ENCODE results near the gene PSMD14.

PSMD14 gene

DNA sequence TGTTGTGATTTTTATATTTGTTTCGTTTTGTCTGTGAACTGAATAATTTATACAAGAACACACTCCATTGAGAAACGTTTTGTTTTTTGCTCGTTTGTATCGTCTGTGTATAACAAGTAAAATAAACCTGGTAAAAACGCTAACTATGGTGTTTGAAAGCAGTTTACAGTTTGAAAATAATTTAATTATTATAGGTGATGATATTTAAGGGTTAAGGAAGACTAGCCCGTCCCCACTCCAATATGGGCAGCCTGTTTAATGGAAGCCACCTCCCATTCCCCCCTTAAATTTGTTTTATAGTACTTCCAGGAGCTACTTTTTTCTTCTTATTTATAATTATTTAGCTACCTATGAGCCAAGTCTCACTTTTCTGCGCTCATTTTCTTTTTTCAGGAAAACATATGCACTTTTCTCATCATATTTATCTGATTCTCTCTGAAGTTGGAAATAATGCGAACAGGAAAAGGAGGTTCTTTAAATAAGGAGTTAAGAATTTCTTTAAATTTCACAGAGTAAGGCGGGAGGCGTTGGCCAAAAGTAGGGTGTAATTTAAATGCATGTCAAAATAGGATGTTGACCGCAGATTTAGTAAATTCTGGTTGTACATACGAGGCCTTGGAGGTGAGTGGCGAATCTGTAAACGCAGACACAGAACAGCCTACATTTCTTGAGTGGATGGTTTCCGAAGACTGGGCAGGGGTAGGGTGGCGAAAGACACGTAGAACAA, 117.7 kb downstream of the PSMD14 start:
- H3K9me3 ChIP-seq (ENCODE audit: control insufficient read depth, insufficient read depth, low read length): no peaks in the 10 kb centered on the region
- peaks cover 81% of the 10 kb centered on the region for H3K27me3 ChIP-seq (ENCODE audit: control insufficient read depth, insufficient read depth, low read length)

DNA sequence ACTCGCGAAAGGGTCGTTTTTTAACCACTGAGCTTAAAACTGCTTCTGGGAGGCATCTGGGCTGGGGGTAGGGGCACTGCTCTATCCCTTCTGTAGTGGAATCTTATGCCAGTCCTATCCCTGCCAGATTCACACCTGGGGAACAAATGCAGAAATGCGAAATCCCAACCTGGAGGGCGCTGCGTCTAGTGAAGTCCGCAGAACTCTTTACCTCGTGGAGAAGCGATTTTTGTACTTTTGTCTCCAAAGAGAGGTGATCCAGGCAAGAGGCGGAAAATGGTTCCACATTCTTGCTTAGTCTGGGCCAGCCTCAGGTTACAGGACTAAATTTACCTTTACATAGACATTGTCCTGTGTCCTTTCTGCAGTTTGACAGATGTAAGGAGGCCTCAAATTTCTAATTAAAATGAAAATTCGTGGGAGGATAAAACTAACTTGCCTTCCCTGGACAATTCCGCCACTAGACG, 118.3 kb downstream of the PSMD14 start:
- Histone ChIP-seq H3K9me3 (ENCODE audit: control insufficient read depth, insufficient read depth, low read length) (no peaks in the 10 kb centered on the region), H3K27ac (ENCODE audit: low read length) (no peak overlapping the region), H3K4me3 (ENCODE audit: low read length) (no peak overlapping the region), H3K4me1 (ENCODE audit: control insufficient read depth, insufficient read depth, low read length) (0 out of 2 replicates have a peak, but pooled peaks cover 1% of the 10 kb centered on the region), H3K27me3 (ENCODE audit: control insufficient read depth, insufficient read depth, low read length) (peaks cover 75% of the 10 kb centered on the region), H3K36me3 (ENCODE audit: control insufficient read depth, insufficient read depth, low read length) (no peaks in the 10 kb centered on the region)
- no peak for DNase-seq (ENCODE audit: low read depth, low spot score)
- no CpG with 5 or more reads among the region's 13 CpGs for WGBS (ENCODE audit: insufficient coverage, insufficient read length)

More for the DNA sequence above, 117.7 kb downstream of the PSMD14 start:
- Histone ChIP-seq H3K4me1 (ENCODE audit: control insufficient read depth, insufficient read depth, low read length) (0 out of 2 replicates have a peak, but pooled peaks cover 1% of the 10 kb centered on the region), H3K36me3 (ENCODE audit: control insufficient read depth, insufficient read depth, low read length) (no peaks in the 10 kb centered on the region), H3K27ac (ENCODE audit: low read length) (no peak overlapping the region), H3K4me3 (ENCODE audit: low read length) (no peak overlapping the region)
- no peak for DNase-seq (ENCODE audit: low read depth, low spot score)
- 100% methylated on average over 1 of the region's 17 CpGs for WGBS (ENCODE audit: insufficient coverage, insufficient read length)

DNA sequence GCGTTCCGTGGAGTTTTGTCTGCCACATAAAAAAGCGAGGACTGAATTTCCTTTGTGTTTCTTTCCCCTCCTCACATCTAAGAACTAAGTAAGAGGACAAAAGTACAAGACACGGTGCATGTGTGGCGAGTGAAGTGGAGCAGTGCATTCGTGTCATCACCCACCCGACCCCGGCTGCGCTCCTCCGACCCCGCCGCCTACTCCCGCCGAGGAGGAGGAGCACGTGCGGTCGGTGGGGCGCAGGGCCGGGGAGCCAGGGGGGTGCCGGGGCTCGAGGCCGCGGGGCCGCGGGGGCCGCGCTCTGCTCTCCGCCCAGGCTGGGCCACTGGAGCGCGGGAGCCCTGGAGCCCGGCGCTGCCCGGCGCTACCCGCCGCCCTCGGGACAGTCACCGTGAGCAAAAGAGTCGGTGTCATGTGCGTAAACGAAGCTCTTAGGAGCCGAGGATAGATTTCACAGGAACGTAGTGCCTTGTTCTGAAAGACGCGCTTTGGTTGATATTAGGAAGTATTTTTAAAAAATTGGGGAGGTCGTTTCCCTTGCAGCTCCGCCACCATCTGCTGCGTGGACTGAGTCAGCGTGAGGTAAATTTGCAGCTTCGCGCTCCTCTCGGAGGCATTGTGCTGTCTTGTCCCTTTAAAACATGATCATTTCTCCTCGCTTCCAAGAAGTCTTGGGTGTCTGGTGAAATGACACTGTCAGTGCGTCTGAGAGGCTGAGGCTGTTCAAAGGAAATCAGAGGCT, 118.9 kb downstream of the PSMD14 start:
- no peak overlapping the region; the same call in 1 of the 2 replicates for H3K4me3 ChIP-seq (ENCODE audit: low read length)

DNA sequence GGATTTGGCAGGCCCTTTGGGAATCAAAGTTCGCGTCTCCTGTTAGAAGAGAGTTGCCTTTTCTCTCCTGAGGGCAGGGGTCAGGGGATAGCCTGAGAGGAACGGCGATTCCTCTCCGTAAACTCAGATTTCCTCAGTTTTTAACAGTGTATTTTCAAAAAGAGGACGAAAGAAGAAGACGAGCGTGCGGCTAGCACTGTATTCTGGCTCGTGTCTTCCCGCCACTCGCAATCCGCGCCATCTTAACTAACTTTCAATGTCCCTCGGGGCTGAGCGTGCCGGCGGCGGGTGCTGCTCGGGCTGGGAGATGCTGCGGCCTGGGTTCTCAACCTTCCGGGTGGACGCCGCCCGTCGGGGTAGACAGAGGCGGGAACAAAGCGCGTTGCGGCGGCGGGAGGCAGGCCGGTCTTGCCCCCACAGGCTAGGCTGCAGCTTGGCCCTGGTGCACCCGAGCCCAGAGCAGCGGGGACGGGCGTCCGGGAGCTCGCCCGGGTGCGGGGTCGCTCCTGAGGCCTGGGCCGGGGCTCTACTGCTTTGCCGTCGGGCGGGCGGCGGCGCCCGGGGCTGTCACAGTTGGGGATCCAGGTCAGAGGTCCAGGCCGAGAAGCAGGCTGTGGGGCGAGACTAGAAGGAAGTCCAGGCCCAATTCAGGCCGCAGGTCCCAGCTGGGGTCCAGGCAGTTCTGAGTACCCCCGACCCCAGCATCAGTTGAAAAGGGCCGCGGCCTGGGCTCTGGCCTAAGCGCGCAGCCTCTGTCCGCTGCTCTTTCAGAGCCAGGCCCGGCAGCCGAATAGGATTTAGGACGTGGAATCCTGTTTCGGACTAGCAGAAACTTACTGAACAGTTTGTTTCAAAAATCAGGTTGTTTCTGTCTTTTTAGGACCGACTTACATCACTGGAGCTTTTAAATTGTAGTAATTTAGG, 119.7 kb downstream of the PSMD14 start:
- peaks cover 61% of the 10 kb centered on the region for H3K27me3 ChIP-seq (ENCODE audit: control insufficient read depth, insufficient read depth, low read length)
- H3K36me3 ChIP-seq (ENCODE audit: control insufficient read depth, insufficient read depth, low read length): no peaks in the 10 kb centered on the region
- no peak for DNase-seq (ENCODE audit: low read depth, low spot score)
- no CpG with 5 or more reads among the region's 64 CpGs for WGBS (ENCODE audit: insufficient coverage, insufficient read length)
- no peaks in the 10 kb centered on the region for H3K9me3 ChIP-seq (ENCODE audit: control insufficient read depth, insufficient read depth, low read length)
- H3K27ac ChIP-seq (ENCODE audit: low read length): no peak overlapping the region
- H3K4me1 ChIP-seq (ENCODE audit: control insufficient read depth, insufficient read depth, low read length): 0 out of 2 replicates have a peak, but pooled peaks cover 1% of the 10 kb centered on the region
- peak overlapping the region; percentile 28 for H3K4me3 ChIP-seq (ENCODE audit: low read length)

More for the DNA sequence above, 118.9 kb downstream of the PSMD14 start:
- H3K36me3 ChIP-seq (ENCODE audit: control insufficient read depth, insufficient read depth, low read length): no peaks in the 10 kb centered on the region
- H3K4me1 ChIP-seq (ENCODE audit: control insufficient read depth, insufficient read depth, low read length): 0 out of 2 replicates have a peak, but pooled peaks cover 1% of the 10 kb centered on the region
- H3K27me3 ChIP-seq (ENCODE audit: control insufficient read depth, insufficient read depth, low read length): peaks cover 69% of the 10 kb centered on the region
- no peaks in the 10 kb centered on the region for H3K9me3 ChIP-seq (ENCODE audit: control insufficient read depth, insufficient read depth, low read length)
- WGBS (ENCODE audit: insufficient coverage, insufficient read length): no CpG with 5 or more reads among the region's 54 CpGs
- H3K27ac ChIP-seq (ENCODE audit: low read length): no peak overlapping the region
- DNase-seq (ENCODE audit: low read depth, low spot score): no peak

DNA sequence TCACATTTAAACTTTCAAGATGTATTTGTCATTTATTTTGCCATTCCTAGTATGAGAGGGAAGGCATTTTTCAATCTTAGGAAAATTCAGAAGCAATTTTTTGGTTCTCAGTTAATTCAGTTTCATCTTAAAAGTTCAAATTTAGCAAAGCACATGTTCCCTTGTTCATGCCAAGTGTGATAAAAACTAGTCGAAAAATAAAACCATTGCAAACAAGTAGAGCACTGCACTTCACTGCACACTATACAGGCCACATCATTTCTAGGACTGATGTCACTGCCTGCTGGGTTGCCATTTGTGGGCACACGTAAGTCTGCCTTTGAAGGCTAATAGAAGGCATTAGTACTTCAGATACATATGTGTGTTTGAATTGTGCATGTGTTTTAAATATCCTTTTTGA, 122.2 kb downstream of the PSMD14 start:
- DNase-seq (ENCODE audit: low read depth, low spot score): no peak
- Histone ChIP-seq H3K9me3 (ENCODE audit: control insufficient read depth, insufficient read depth, low read length) (no peaks in the 10 kb centered on the region), H3K4me1 (ENCODE audit: control insufficient read depth, insufficient read depth, low read length) (no peaks in the 10 kb centered on the region), H3K27ac (ENCODE audit: low read length) (no peak overlapping the region), H3K36me3 (ENCODE audit: control insufficient read depth, insufficient read depth, low read length) (no peaks in the 10 kb centered on the region), H3K4me3 (ENCODE audit: low read length) (no peak overlapping the region), H3K27me3 (ENCODE audit: control insufficient read depth, insufficient read depth, low read length) (peaks cover 36% of the 10 kb centered on the region)
- WGBS (ENCODE audit: insufficient coverage, insufficient read length): no CpG with 5 or more reads among the region's 2 CpGs

DNA sequence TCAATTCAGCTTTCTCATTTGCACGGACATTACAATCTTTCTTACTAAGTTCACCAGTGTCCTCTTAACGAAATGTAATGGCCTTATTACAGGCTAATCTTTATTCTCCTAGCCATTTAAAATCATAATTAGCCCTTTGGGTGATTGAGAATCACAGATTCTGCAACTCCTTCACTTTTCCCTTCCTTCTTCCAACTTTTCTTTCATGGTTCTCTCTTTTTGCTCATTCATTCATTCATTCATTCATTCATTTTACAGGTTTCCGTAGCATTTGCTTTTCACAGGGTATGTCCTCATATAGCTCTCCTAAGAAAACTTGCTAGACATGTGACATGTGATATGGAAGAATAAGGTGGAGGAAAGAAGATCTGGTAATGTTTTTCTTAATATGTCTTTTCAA, 123.9 kb downstream of the PSMD14 start:
- no CpG with 5 or more reads among the region's 3 CpGs for WGBS (ENCODE audit: insufficient coverage, insufficient read length)
- Histone ChIP-seq H3K36me3 (ENCODE audit: control insufficient read depth, insufficient read depth, low read length) (no peaks in the 10 kb centered on the region), H3K27ac (ENCODE audit: low read length) (no peak overlapping the region), H3K27me3 (ENCODE audit: control insufficient read depth, insufficient read depth, low read length) (peaks cover 21% of the 10 kb centered on the region), H3K4me3 (ENCODE audit: low read length) (no peak overlapping the region), H3K9me3 (ENCODE audit: control insufficient read depth, insufficient read depth, low read length) (no peaks in the 10 kb centered on the region), H3K4me1 (ENCODE audit: control insufficient read depth, insufficient read depth, low read length) (no peaks in the 10 kb centered on the region)
- no peak for DNase-seq (ENCODE audit: low read depth, low spot score)

DNA sequence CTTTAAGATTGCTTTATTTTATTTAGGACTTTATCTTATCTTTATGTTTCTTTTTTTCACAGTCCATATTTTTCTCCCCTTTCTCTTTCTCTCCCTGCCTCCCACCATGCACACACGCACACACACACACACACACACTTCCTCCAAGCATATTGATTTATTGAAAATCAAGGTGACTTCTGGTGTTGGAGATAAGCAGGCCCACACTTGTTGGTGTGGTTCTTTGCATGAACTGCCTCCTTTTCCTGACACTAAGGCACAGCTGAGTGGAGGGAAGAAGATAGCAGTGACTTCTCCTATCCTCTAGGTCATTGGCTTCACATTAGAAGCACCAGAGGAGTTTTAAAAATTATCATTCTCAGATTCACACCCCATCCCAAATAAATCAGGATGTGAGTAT, 125.9 kb downstream of the PSMD14 start:
- no CpG with 5 or more reads among the region's 1 CpG for WGBS (ENCODE audit: insufficient coverage, insufficient read length)
- Histone ChIP-seq H3K4me3 (ENCODE audit: low read length) (no peak overlapping the region), H3K36me3 (ENCODE audit: control insufficient read depth, insufficient read depth, low read length) (no peaks in the 10 kb centered on the region), H3K27ac (ENCODE audit: low read length) (no peak overlapping the region), H3K4me1 (ENCODE audit: control insufficient read depth, insufficient read depth, low read length) (no peaks in the 10 kb centered on the region), H3K9me3 (ENCODE audit: control insufficient read depth, insufficient read depth, low read length) (no peaks in the 10 kb centered on the region), H3K27me3 (ENCODE audit: control insufficient read depth, insufficient read depth, low read length) (peaks cover 3% of the 10 kb centered on the region)
- DNase-seq (ENCODE audit: low read depth, low spot score): no peak

DNA sequence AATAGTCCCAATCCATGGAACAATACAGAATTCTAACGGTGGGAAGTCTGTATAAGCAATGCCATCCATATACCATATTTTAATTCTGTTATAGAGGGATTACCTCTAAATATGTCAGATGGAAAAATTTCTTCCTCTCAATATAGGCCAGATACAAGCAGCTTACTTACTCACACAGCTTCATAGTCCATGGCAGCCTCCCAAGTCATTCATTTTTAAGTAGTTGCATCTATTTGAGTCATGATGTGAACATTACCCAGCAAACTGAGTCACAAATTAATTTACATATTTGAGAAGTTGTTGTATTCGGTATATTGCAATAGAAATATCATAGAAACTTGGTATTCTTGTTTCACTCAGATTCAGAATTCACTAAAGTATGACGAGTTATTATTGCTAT, 128.2 kb downstream of the PSMD14 start:
- no peaks in the 10 kb centered on the region for H3K36me3 ChIP-seq (ENCODE audit: control insufficient read depth, insufficient read depth, low read length)
- no CpG with 5 or more reads among the region's 3 CpGs for WGBS (ENCODE audit: insufficient coverage, insufficient read length)
- no peak overlapping the region for H3K4me3 ChIP-seq (ENCODE audit: low read length)
- no peak for DNase-seq (ENCODE audit: low read depth, low spot score)
- no peaks in the 10 kb centered on the region for H3K27me3 ChIP-seq (ENCODE audit: control insufficient read depth, insufficient read depth, low read length)
- H3K4me1 ChIP-seq (ENCODE audit: control insufficient read depth, insufficient read depth, low read length): no peaks in the 10 kb centered on the region
- no peak overlapping the region for H3K27ac ChIP-seq (ENCODE audit: low read length)
- no peaks in the 10 kb centered on the region for H3K9me3 ChIP-seq (ENCODE audit: control insufficient read depth, insufficient read depth, low read length)

DNA sequence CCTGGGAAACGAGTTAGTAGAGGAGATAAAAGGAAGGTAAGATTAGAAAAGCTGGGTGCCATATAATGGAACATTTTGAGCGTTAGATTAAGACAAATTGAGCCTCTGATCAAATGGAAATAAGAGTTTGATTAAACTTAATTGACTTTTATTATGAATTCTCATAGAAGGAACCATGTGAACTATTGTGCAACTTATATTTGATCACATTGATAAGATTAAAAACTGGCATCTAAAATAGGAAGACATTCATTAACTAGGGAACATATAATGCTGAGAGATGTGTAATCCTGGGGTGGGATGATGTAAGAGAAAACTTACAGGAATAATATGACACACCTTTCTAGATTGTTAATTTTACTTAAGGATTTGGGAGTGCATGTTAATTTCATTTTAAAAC, 130.4 kb downstream of the PSMD14 start:
- Histone ChIP-seq H3K4me1 (ENCODE audit: control insufficient read depth, insufficient read depth, low read length) (no peaks in the 10 kb centered on the region), H3K27me3 (ENCODE audit: control insufficient read depth, insufficient read depth, low read length) (no peaks in the 10 kb centered on the region), H3K36me3 (ENCODE audit: control insufficient read depth, insufficient read depth, low read length) (no peaks in the 10 kb centered on the region), H3K4me3 (ENCODE audit: low read length) (no peak overlapping the region), H3K27ac (ENCODE audit: low read length) (no peak overlapping the region), H3K9me3 (ENCODE audit: control insufficient read depth, insufficient read depth, low read length) (no peaks in the 10 kb centered on the region)
- no peak for DNase-seq (ENCODE audit: low read depth, low spot score)
- 100% methylated on average over 1 of the region's 2 CpGs for WGBS (ENCODE audit: insufficient coverage, insufficient read length)

DNA sequence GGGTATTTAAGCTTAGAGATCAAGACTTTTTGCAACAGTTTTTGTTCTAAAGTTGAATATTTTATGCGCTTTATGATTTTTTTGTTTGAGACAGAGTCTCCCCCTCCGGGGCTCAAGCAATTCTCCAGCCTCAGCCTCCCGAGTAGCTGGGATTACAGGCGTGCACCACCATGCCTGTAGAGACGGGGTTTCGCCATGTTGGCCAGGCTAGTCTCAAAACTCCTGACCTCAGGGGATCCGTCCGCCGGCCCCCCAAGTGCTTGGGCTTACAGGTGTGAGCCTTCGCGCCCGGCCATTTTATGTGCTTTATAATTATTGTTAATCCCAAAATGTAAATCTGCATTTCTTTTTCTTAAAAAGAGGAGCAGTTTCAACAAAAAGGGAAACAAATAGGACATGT, 136.9 kb downstream of the PSMD14 start:
- no CpG with 5 or more reads among the region's 12 CpGs for WGBS (ENCODE audit: insufficient coverage, insufficient read length)
- no peak for DNase-seq (ENCODE audit: low read depth, low spot score)

More for the DNA sequence above, 136.9 kb downstream of the PSMD14 start:
- Histone ChIP-seq H3K4me1 (ENCODE audit: control insufficient read depth, insufficient read depth, low read length) (no peaks in the 10 kb centered on the region), H3K36me3 (ENCODE audit: control insufficient read depth, insufficient read depth, low read length) (no peaks in the 10 kb centered on the region), H3K9me3 (ENCODE audit: control insufficient read depth, insufficient read depth, low read length) (no peaks in the 10 kb centered on the region), H3K4me3 (ENCODE audit: low read length) (no peak overlapping the region), H3K27ac (ENCODE audit: low read length) (no peak overlapping the region), H3K27me3 (ENCODE audit: control insufficient read depth, insufficient read depth, low read length) (no peaks in the 10 kb centered on the region)

Data from iPS DF 6.9 (cell line).